Measurements from ENCODE around the gene TMEM220.
"Not testable (repeated sequence)": the region's sequence is repeated elsewhere in the genome, so short reads cannot be mapped to it uniquely, and the experiment has no call there.

TMEM220 gene

DNA sequence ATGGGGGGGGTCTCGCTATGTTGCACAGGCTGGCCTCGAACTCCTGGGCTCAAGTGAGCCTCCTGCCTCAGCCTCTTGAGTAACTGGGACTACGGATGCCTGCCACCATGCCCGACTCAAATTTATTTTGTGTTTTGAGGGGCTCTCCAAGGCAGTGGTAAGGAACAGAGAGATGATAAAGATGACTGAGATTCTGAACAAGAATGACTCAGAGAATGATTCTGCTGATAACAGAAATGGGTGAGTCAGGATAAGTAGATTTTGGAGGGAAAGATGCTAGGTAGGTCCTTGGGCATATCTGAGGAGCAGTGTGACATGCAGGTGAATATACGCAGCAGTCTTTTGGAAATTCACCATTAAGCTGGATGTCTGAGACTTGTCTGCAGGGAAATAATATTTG lies 2.6 kb downstream of the TMEM220 start:
- no peak for DNase-seq

DNA sequence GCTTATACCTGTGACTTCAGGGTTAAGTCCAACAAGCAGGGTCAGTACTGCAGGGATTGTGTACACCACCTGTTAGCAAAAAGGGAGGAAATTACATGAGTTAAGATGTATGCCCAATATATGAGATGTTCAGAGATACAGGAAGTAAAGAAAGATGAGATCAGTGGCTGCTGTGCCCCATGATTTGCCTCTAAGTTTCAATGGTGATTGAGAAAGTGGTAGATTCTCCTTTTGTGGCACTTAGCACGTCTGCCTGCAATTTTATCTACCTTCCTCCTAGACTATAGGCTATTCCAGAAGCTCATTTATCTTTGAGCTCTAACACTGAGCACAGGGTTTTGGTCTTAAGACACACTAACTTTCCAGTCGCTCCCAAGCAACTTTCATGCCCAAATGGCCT lies 3.6 kb downstream of the TMEM220 start:
- DNase-seq: no peak

DNA sequence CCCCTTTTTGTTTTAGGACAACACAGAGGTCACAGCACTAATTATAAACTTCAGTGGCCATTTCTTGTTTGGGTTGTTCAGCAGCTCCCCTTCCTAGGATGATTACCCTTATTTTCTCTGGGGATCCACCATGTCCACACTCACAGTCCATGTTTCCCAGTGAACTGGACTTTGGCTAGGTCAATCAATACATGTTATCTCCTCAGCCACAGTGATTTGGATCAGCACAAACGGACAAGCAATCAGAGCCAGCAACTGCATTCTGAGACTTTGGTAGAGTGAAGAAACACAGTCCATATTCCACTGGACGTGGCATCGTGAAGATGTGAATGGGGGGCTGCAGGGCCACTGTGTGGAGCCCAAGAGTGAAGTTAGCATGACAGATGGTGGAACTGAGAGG lies 4.6 kb downstream of the TMEM220 start:
- no peak for DNase-seq

DNA sequence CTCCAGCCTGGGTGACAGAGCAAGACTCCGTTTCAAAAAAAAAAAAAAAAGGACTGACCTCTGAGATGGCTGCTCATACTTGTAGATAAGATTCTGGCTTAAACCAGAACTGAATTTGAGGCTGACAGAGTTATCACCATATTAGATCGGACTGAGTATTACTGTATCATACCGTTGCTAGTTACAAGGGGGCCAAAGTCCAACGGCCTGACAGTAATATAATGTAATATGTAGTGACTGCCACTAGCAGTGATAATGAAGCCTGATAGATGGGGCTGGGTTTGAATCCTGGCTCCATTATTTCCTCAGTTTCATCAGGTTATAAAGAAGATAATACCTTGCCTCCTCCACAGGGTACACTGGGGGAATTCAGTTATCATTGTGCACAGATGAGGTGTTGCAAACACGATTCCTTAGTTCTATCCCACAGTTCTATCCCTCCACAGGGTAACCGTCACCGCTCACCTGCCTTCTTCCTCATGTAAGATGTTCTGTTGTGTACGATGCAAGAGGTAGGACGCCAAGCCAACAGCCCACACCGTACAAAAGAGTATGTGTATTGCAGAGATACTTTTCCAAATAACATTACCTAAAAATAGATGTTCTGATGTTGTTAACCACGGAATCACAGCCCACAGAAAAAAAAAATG lies 5.2 kb downstream of the TMEM220 start:
- no peak for DNase-seq

DNA sequence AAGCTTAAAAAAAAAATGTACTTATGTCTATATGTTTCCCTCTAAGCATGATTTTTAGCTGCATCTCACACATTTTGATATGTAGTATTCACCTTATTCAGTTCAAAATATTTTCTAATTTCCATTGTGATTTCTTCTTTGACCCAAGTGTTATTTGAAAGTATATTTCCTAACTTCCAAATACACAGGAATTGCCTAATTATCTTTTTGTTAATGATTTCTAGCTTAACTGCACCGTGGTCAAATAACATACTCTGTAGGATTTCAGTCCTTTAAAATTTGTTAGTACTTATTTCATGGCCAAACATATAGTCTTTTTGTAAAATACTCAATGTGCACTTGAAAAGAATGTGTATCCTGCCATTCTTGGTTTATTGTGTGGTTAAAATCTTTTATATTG lies 11.3 kb downstream of the TMEM220 start:
- no peak for DNase-seq

DNA sequence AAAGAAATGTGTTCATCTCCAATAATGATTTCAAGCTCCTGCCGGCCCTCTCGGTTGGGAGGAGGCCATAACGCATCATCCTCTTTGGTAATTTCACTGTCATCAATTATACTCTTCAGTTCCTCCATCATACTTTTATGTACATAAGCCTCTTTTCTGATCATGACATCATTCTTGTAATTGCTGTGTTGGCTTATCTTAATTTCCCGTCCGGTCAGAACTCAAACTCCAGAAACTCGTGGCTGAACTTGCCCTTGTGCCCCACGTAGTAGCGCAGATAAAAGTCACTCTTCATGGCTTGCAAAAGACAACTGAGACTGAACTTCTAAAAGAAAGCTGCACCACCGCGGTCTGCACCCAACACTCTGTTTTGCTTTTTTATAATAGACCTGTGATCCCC lies 13.6 kb downstream of the TMEM220 start:
- DNase-seq: no peak

DNA sequence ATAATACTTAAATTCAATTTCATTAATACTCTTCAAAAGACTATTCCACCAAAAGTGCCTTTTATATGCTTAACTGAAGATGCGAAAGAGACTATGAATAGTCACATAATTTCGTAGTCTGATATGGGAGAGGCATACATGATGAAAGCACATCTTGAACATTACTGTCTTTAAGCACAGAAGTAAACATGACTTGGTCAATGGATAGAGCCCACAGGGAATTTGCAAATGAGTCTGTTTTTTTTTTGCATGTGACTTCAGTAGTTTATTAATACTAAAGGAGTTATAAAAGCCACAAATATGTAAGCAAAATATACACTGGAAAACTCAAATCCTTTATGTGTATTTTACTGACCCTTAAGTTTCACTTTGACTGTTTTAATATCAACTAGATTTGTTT lies 16.5 kb downstream of the TMEM220 start:
- no peak for DNase-seq

DNA sequence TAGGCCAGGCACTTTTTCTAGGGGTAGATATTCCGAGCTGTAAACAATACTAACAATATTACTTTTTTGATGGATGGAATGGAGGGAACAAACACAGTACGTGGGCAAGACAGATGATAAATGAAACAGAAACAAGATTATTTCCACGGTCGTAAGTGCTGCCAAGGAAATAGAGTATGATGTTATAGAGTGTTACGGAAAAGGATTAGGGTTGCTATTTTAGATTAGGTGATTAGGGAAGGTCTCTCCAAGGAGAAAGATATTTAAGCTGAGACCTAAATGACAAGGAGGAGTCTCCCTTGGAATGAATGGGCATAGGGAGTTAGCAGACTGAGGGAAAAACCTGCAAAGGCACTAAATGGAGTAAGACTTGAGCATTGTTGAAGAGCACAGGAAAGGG lies 24.1 kb downstream of the TMEM220 start:
- no peak for DNase-seq

DNA sequence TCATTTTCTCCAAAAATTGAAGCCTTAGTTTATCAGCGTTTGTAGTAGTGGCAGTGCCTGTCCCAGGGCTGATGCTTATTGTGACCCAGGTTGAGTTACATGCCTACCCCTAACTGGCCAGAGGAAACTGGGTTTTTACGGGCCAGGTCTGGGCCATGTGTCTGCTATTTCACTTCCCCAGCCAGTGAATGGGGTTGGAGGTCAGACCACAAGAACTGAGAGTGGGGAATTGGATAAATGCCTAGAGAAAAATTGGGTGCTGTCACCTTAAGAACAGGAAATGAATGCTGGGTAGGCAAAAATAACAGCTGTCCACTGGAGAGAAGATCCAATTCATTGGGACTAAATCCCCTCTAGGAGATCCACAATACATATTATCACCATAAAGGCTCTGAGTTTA lies 27.2 kb downstream of the TMEM220 start:
- DNase-seq: no peak

DNA sequence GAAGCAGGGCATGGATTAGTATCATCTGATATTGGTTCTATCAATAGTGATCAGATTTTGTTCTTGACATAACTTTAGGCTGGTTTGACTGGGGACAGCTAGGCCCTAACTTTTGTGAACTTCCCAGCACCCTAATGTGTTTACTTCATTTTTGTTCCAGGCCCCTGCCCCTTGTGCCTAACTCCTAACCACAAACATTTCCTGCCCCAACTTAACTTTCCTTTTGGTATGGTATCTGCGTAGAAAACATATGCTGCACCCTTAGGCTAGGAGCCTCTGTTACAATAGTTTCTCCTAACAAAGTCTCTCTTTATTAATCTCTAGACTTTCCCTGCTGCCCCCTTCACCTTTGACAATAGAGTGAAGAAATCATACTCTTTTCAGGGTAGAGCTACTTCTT lies 30.0 kb downstream of the TMEM220 start:
- no peak for DNase-seq

DNA sequence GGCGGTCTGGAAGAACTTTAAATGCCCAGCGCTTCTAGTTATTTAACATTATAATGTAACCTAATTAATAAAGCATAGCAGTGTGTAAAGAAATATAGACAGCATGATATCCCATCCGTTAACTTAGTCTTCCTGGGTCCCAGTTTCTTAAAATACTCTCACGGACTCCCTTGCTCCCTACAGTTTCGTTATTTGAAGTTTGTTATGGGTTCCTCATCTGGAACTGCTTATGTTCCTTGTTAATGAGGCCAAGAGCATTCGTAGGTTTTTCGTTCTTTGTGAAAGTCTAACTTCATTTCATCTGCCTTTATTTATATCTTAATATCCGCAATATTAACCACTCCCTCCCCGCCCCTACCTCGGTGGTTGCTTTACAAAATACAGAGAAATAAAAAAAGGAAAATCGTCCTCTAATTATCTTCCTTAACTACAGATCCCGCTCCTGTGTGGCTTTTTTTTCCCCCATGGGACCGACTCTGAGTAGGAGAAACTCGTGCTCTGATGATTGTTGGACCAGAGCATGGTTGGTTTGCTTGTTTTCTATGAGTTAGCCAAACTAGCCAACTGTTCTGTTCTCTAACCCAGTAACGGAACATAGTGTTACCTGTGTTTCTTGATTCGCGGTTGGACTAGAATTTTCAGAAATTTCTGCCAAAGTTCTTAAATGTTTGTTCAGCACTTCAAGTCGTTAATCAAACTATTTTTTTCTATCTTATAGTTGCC lies 31.6 kb downstream of the TMEM220 start:
- DNase-seq: no peak

DNA sequence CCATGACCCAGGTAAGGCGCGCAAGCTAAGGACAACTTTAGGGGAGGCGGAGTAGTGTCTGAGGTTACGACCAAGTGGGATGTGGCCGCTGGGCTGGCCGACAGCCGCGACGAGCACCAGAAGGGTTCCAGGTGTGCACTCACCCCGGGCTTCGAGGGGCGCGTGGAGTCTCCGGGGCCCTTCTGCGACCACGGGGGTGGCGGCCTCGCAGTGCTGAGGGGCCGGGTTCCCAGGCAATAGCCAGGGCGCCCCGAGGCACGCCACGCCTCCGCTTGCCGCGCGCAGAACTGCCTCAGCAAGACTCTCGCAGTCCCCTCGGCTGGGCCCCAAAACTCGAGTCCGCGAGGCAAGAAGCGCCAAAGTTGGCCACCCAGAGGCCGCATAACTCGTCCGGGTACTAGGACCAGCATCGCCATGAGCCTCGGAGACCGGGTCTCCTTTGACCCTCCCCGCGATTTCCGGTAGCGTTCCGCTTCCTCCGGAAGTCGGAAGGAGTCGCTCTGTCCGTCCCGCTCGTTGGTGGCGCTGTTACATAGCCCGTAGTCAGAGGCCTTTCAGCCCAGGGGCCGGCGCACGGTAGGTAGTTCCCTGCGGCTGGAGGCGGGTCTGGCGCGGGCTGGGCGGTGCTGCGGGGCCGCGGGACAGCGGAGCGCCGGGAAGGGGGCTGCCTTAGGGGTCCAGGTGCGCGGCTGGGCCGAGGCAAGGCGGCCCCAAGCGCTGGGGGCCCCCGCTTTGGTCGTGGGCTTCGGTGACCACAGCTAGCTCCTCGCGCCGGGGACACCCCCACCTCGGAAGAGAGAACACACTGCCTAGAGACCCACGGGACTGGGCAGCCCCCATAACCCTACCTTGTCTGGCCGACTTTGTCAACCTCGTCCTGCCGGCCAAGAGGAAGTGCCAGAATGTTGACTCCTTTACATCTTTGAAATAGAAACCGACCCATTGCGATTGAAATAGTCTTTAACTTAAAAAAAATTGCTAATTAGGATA lies 32.4 kb downstream of the TMEM220 start, which contains the start of the genes ADPRM and SCO1:
Gene ADPRM, plus strand, starts transcription at position 503 of the 990 bp plus-strand sequence. CDS start 7,333 bp downstream, outside the sequence.
Gene SCO1, minus strand, starts transcription at position 442 of the 990 bp plus-strand sequence. Its CDS starts 26 bp downstream, at position 416.
- DNase-seq: peak; percentile 75

DNA sequence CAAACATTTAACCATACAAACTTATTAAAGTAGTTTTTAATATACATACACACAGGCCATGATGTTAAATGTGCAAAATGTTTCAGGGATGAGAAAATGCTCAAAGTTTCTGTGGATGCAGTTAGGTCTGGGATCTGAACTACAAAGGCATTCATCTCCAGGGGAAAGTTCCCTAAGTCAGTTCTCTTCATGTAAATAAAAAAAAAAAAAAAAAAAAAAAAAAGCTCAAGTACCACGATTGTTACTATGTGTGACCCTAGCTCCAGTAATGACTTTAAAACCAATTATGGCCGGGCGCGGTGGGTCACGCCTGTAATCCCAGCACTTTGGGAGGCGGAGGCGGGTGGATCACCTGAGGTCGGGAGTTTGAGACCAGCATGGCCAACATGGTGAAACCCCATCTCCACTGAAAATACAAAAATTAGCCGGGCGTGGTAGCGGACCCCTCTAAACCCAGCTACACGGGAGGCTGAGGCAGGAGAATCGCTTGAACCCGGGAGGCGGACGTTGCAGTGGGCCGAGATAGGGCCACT lies 33.9 kb downstream of the TMEM220 start:
- DNase-seq: not testable (repeated sequence)

DNA sequence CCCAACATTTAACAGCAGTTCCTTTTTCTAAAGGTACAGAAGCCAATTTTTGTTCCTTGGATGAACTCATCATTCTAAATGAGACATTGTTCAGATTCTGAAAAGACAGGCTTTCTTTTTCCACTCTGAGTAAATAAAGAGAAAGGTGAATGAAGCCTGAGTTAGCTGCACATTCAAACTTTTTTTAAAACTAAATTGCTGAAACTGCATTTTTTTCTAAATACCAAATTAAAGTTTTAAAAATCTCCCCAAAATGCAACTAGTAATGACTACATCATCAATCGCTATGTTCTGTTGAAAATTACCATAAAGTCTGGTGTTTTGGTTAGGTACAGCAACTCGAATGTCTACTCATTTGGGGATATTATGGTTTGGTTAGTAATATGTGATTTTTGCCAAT lies 42.3 kb downstream of the TMEM220 start:
- DNase-seq: no peak

DNA sequence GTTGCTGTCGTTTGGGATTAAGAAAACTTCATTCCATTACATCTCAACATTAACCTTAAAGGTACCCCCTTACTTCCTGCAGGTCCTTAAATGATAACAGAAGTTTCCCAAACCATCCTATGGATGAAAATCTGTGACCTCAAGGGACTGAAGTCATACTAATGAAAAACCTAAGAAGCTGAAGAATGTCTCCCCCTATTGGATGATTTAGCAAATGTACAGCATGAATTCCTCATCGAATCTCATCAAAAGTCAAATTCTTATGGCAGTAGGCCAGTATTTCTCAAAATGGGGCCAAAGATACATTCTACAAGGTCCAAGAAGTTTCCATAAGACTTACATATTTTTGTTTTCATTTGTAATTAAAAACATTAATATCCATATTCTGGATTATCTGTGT lies 46.0 kb downstream of the TMEM220 start:
- DNase-seq: no peak

DNA sequence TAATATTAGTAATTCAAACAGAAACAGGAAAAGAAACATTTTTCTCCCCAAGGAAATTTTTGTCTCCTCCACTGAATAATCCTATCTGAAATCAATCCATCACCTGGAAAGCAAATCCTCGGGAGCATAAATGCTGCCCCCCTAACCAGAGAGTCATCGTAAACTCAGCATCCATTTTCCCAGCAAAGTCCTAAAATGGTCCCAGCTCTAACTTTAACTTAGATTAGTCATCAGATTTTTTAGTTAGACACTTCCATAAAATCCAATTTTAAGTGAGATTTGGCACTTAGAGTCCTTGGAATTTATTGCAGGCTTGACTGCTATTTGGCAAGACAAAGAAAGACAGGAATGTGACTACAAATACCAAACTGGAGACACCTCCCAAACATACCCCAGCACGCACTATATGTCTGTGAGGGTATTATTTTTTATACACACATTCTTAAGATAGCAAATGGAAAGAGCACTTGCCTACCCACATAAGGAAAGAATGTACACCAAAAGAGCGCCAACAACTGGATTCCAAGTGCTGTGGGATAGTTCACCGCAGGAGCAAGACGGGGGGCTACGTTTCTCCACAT lies 47.9 kb downstream of the TMEM220 start:
- DNase-seq: no peak

DNA sequence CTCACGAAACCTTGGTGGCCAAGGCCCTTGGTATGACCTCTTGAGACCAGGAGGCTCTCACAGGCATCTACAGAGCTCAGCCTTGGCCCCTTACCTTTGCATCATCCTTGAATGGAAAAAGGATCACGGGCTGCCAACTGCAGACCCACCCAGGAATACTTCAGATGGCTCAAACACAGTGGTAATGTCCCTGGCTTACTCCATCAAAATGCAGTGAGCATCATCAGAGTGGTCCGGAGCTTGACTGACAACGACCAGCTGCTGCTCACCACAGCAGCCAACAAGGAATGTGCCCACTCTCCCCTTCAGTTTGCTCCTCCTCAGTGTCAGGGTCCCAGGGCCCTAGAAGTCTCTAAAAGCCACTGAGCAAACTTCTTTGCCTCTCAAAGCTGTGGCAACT lies 55.1 kb downstream of the TMEM220 start:
- DNase-seq: no peak

DNA sequence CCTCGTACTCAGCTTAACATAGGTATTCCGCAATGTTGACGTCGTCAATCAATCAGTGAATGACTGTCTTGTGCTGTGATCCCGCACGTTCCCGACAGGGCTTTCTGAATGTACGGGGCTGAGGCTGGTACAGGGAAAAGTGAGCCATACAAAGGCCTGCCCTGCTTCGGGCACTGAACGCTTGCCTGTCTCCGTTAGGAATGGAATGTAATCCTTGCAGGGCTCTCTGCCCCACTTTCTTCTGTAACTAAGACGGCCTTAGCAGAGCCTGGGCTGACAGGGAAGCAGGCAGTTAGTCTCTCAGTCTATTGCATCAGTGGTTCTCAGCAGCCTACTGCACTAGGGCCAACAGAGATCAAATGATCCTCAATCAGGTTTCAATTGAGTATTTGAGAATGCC lies 56.5 kb downstream of the TMEM220 start:
- no peak for DNase-seq

DNA sequence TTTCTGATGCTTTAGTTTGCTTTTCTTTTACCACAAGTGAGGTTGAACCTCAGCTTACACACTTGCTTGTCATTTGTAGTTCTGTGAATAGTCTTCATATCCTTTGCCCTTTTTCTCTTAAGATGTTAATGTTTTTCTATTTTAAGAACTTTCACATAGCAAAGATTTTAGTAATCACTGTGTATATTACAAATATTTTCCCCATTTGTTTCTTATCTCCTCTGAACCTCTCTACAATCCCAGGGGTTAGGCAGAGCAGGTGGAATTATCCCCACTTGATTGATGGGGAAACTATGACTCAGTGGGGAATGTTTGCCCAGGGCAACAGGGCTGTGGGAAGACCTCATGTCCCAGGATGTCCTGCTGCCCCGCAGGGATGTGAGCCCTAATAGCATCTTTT lies 61.0 kb downstream of the TMEM220 start:
- no peak for DNase-seq

DNA sequence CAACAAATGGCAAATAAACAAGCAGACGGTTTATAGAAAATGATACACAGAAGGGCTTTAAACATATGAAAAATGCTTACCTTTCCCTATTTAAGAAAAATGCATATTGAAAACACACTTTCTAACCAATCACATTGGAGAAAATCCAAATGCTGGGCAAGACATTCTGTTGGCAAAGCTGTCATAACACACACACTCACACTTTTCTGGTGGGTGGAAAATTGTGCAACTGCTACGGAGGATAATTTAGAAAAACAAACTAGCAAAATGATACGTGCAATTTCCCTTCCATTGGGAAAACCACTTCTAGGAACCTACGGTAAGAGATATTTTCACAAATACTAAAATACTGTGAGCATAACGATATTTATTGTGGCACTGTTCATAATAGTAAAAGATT lies 62.9 kb downstream of the TMEM220 start:
- DNase-seq: no peak

DNA sequence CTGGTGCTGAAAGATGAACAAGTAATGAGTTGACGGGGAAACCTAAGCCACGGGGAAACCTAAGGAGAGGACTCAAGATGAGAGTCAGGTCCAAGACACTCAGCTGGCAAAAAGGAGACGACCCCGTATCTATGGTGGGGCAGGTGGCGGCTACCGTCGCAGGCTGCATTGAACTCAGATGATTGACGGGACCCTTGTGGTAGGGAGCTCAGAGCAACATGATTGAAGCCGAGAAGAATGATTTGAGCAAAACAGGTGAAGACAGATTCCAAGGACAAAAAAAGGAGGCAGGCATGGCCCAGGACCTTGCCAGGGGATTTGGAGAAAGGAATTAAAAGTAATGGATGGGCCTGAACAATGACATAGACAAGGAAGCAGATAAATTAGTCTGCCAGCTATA lies 65.3 kb downstream of the TMEM220 start:
- no peak for DNase-seq
